ENCODE measurements around the gene PCID2. TPM values are rescaled to one million over a fixed set of nuclear protein-coding genes. Genes with fewer than 3 reads are reported as not detected.

PCID2 gene
- total RNA-seq, 1 donor from 2014 or later = 41.5 TPM

GRCh38 chr13:113209336-113209758 is 878 bp upstream of the PCID2 start, which contains the start of gene CUL4A:
CUL4A (plus strand) TSS chr13:113209613; CDS start chr13:113209628, 15 bp downstream.
- Histone ChIP-seq H3K4me1 (peaks cover 42% of the 10 kb centered on the region), H3K9me3 (no peaks in the 10 kb centered on the region), H3K36me3 (peaks cover 24% of the 10 kb centered on the region), H3K4me3 (peak within 1 kb of the TSS; percentile 97), H3K27ac (peak within 1 kb of the TSS; percentile 98), H3K27me3 (no peaks in the 10 kb centered on the region)
- intact Hi-C loops (cut with DNase I) = no loop called here
- DNase-seq = peak; percentile 92
- peak; percentile 85 for ATAC-seq
- TF ChIP-seq CTCF (IDR thresholded peaks at IDR 0.05) = no peak

GRCh38 chr13:113207890-113208420 is 514 bp downstream of the PCID2 start:
- Histone ChIP-seq H3K36me3 (peaks cover 24% of the 10 kb centered on the region), H3K9me3 (no peaks in the 10 kb centered on the region), H3K27me3 (no peaks in the 10 kb centered on the region), H3K4me3 (peak overlapping the region; percentile 97), H3K27ac (peak overlapping the region; percentile 98), H3K4me1 (peaks cover 42% of the 10 kb centered on the region)
- peak; percentile 81 for DNase-seq
- TF ChIP-seq CTCF (IDR thresholded peaks at IDR 0.05) = no peak
- intact Hi-C loops (cut with DNase I) = no loop called here
- peak; percentile 38 for ATAC-seq

GRCh38 chr13:113207460-113207859 is 1.0 kb downstream of the PCID2 start:
- no peaks in the 10 kb centered on the region for H3K9me3 ChIP-seq
- ATAC-seq (no peak), DNase-seq (no peak)
- H3K27me3 ChIP-seq = no peaks in the 10 kb centered on the region
- H3K27ac ChIP-seq = peak overlapping the region; percentile 98
- no peak for TF ChIP-seq CTCF (IDR thresholded peaks at IDR 0.05)
- H3K4me3 ChIP-seq = peak overlapping the region; percentile 97
- peaks cover 21% of the 10 kb centered on the region for H3K36me3 ChIP-seq
- intact Hi-C loops (cut with DNase I) = no loop called here
- H3K4me1 ChIP-seq = peaks cover 42% of the 10 kb centered on the region

- Histone ChIP-seq H3K4me3 (no peak overlapping the region), H3K27ac (no peak overlapping the region), H3K27me3 (no peaks in the 10 kb centered on the region), H3K9me3 (no peaks in the 10 kb centered on the region), H3K4me1 (peaks cover 24% of the 10 kb centered on the region), H3K36me3 (peaks cover 5% of the 10 kb centered on the region)
- DNase-seq (no peak), ATAC-seq (no peak)
- no peak for TF ChIP-seq CTCF (IDR thresholded peaks at IDR 0.05)
- intact Hi-C loops (cut with DNase I) = no loop called here
Measured at GRCh38 chr13:113205428-113205931, 3.0 kb downstream of the PCID2 start.

- no peak for DNase-seq
- H3K36me3 ChIP-seq = peaks cover 16% of the 10 kb centered on the region
- H3K27me3 ChIP-seq = no peaks in the 10 kb centered on the region
- intact Hi-C loops (cut with DNase I) = no loop called here
- H3K9me3 ChIP-seq = no peaks in the 10 kb centered on the region
- ATAC-seq = no peak
- H3K4me3 ChIP-seq = no peak overlapping the region
- no peak overlapping the region for H3K27ac ChIP-seq
- peaks cover 23% of the 10 kb centered on the region for H3K4me1 ChIP-seq
- no peak for TF ChIP-seq CTCF (IDR thresholded peaks at IDR 0.05)
Measured at GRCh38 chr13:113204378-113204734, 4.1 kb downstream of the PCID2 start.

Data from upper lobe of right lung (tissue), 1 donor.